GM18517 (cell line): ENCODE measurements around the gene ARL11.

ENCODE experiments used
- ATAC-seq: cut with Tn5 transposase; IDR thresholded peaks from one replicate; pipeline ENCODE4 v1.9.1; 2021; ENCODE audit warnings: mild to moderate bottlenecking, moderate library complexity; ENCODE audit not compliant: unreplicated experiment

The ARL11 gene

GRCh38 chr13:49646688-49647087, 18.4 kb downstream of the ARL11 start:
- ATAC-seq: no peak

DNA sequence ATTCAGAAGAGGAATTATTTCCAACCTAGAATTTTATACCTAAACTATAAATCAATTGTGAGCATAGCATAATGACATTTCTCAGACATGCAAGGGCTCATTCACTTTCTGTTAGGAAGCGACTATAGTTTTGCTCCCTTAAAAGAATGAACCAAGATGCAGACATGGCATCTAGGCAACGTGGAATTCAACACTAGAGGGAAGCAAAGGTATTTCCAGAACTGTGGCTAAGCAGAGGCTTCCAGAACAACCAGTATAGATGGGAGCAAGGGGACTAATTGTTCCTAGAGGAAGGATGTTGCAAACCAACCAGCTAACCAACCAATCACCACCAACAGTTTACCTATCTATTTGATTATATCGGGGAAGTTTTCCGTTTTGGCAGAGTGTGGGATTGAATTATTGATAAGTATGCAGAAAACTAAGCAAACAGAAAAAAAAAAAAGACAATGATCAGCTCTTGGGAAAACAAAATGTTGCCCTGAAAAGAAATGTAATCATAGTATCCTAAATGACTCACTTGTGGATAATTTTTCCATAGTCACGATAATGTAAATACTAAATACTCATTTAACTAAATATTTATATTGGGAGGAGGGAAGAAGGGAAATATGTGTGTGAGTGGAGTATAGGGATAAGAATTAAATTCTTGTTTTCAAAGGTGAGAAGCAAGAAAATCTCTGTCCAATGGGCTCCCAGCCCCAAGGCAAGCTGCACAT, 21.1 kb downstream of the ARL11 start:
- no peak for ATAC-seq

DNA sequence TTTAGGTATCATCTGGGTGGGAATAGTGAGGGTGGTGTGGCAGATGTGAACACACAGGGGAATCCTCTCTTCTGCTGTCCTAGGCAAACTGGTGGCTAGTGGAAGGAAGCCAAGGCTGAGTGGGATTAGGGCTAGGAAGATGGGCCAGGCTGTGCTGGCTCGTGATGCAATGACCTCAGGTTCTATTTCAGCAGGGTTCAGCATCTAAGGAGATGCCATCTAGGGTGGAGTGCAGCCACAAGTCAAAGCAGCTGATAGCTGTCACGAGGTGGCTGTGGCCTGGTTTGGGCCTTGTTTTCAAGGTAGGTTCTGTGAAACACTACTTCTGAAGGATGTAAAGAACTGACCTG, 21.6 kb downstream of the ARL11 start:
- no peak for ATAC-seq

GRCh38 chr13:49651570-49652354, 23.5 kb downstream of the ARL11 start:
- ATAC-seq: no peak

- ATAC-seq: peak; percentile 59
Observed at GRCh38 chr13:49652355-49653305, 24.3 kb downstream of the ARL11 start.

- no peak for ATAC-seq
Observed at GRCh38 chr13:49653478-49653877, 25.2 kb downstream of the ARL11 start.

DNA sequence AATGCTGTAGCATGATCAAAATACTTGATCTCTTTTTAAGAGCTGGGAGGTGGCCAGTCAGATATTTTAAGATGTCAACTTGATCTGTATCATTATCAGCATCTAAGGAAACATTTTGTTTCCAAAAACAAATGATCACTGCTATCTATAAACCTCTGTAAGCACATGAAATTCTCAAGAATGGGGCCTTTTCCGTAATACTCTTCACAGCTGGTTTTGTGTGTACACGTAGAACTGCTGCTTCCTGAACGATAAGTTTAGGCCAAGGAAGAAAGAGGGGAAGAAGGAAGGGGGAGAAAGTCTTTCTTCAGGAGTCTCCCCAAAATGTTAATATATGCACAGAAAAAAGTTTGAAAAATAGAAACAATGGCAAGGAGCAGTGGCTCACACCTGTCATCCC, 25.7 kb downstream of the ARL11 start:
- no peak for ATAC-seq

DNA sequence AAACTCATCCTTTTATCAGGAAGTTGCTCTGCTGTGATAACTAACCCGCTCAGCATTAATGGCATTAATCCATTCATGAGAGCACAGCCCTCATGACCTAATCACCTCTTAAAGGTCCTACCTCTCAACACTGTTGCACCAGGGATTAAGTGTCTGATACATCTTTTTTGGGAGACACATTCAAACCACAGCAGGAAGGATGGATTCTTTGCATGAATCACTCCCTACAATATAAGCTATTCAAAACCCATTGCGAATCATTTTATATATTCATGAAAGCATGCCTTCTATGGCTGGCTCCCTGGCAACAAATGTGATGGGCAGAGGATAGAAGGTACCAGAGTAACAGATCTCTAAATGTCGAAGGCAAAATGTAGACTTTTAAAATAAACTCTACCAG, 27.6 kb downstream of the ARL11 start:
- no peak for ATAC-seq

- no peak for ATAC-seq
Observed at GRCh38 chr13:49657241-49657641, 28.9 kb downstream of the ARL11 start.

DNA sequence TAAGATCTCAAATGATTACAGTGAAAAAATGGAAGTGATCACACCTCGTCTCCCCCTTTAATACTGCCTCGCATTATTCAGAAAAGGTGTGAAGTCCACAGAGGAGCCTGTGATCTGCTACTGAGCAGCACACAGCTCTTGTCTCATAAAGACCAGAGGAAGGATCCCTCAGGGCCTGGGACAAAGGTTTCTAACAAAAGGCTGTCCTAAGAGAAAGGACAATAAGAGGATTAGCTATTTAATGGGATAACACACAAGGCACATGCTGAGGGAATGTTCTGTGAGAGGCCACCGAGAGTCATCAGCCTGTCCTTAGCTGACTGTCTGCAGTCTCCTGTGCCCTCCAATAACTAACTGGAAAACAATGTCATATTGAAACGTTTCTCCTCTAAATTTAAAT, 36.3 kb downstream of the ARL11 start:
- ATAC-seq: no peak

GRCh38 chr13:49667773-49668172, 39.5 kb downstream of the ARL11 start:
- ATAC-seq: no peak

DNA sequence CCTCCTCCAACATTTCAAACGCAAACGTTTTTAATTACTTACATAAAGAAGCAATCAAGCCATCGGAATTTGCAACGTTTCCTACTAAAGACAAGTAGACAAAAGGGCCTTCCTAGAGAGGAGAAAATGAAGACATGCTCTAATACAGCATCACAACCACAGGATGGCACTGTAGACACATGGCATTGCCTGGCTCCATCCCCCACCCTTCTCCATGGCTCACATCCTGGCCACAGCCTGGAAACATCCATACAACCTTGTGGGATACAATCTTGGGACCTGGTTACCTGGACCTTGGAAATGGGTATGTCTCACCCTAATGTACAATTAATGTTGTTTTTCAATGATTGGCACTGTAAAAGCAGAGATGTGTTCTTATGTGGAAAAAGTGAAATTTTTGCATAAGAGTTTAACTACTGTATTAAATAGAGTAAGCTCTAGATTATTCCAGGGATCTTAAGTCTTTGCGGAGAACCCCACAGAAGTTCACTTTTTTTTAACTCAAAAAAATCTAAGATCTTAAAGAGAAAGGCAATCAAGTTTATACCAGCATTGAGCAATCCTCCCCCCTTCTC, 41.5 kb downstream of the ARL11 start:
- no peak for ATAC-seq

GRCh38 chr13:49670828-49671227, 42.5 kb downstream of the ARL11 start:
- ATAC-seq: no peak

DNA sequence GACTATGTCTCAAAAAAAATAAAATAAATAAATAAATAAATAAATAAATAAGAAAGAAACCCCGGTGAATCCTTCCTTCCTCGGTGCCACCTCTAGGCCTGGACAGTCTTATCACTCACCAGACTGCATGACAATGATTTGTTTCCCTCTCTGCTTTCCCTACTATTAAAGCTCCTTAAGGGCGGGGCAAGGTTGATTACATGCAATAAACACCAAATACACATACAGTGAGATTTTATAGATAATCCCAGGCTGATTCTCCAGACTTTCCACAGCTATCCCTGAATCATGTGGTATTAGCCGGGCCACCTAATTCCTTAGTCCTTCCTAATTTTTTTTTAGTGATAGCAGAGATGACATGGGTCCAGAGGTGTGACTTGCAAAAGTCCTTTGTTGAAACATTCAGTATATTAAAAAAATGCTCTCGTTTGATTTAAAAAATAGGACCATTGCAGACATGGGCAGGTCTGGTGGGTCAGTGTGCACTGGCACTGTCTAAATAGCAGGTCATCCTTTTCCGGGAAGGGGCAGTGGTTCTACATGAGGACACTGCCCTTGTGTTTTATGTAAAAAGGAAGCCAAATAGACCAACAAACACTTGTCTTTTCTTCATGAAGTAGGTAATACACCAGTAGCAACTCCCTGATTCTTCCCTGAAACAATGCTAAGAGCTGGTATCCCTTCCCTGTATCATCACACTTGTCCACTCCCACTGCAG, 48.4 kb downstream of the ARL11 start:
- ATAC-seq: no peak

DNA sequence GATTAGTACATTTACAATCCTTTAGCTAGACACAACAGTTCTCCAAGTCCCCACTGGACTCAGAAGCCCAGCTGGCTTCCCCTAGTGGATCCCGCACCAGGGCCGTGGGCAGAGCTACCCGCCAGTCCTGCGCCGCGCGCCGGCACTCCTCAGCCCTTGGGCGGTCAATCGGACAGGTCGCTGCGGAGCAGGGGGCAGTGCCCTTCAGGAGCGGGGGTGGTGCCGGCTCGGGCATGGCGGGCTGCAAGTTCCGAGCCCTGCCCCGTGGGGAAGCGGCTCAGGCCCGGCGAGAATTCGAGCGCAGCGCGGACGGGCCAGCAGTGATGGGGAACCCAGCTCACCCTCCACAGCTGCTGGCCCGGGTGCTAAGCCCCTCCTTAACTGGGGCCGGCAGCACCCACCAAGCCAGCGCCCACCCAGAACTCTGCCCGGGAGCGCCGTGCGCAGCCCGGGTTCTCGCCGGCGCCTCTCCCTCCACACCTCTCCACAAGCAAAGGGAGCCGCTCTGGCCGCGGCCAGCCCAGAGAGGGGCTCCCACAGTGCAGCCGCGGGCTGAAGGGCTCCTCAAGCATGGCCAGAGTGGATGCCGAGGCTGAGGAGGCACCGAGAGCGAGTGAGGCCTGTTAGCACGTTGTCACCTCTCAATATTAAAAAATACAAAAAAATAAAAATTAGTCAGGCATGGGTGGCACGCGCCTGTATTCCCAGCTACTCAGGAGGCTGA, 50.0 kb downstream of the ARL11 start:
- ATAC-seq: no peak

DNA sequence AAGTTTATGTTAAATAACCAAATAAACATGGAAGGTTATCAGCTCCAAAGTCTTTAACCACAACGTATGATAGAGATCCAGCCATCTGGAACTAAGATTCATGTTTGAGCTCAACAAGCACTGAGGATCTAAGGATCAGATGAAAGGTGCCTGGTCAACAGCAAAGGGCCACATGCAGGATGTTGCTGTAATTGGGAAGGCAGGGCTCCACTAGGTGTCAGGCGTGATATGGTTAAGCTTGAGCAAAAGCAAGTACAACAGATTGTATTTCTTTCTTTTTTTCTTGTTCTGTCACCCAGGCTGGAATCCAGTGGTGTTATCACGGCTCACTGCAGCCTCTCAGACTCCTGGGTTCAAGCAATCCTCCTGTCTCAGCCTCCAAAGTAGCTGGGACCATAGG, 50.9 kb downstream of the ARL11 start:
- no peak for ATAC-seq

DNA sequence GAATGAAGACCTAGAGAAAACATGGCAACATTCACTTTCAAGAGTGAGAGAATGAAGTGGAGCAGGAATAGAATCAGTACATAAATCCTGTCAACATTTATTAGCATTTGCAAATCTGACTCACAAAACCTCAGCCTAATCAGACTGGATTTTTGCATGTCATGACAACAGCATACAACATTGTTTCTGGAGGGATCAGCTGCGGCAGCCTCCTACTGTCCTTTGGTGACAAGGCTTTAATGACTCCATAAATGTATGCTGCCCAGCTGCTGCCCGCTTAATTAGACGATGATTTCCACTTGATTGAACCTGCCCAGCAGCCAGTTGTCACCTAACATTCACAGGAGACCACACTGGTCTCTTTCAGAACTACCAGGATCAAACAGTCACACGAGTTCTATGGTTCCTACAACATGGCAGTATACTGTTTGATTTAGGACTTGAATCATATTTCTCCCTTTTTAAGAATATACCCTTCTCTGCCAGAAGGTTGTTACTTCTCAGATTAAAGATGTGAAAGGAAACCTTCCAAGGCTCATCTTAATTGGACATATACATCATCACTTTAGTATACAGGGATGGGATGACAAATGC, 53.6 kb downstream of the ARL11 start:
- no peak for ATAC-seq
